Natural killer cell (primary cell): ENCODE results near the gene TAS2R13. TPM values are rescaled to one million over a fixed set of nuclear protein-coding genes. Genes with fewer than 3 reads are reported as not detected.

Experiments
- ATAC-seq, 3 donors: fragments of 150-1000 bp in 2 of 3; fragments of 200-7000 bp in 1 of 3; cut with Tn5 transposase; 1 replicate in 1 of 3; 2 replicates in 2 of 3; pipeline ENCODE4 v1.10.0; 2021; ENCODE audit warnings: mild to moderate bottlenecking in 2 of 3, moderate library complexity in 2 of 3
- DNase-seq, 2 donors: peaks; one replicate each; pipeline versions ENCODE4 v3.0.0 to v3.0.0-alpha.2; 2013 to 2021; ENCODE audit warnings: mixed read lengths in 1 of 2
- H3K27ac ChIP-seq: one replicate; pipeline ENCODE4 v1.5.1; 2013; ENCODE audit warnings: mild to moderate bottlenecking, low read length
- H3K27me3 ChIP-seq: one replicate; pipeline ENCODE4 v1.6.1; 2013; ENCODE audit warnings: low read length; ENCODE audit not compliant: control insufficient read depth, insufficient read depth
- H3K36me3 ChIP-seq: one replicate; pipeline ENCODE4 v1.6.1; 2013; ENCODE audit warnings: low read length; ENCODE audit not compliant: control insufficient read depth, insufficient read depth
- H3K4me1 ChIP-seq: one replicate; pipeline ENCODE4 v1.6.1; 2013; ENCODE audit warnings: low read length; ENCODE audit not compliant: control insufficient read depth, insufficient read depth
- H3K4me3 ChIP-seq: one replicate; pipeline ENCODE4 v1.5.1; 2013; ENCODE audit warnings: low read length
- H3K9me3 ChIP-seq: one replicate; pipeline ENCODE4 v1.6.1; 2013; ENCODE audit warnings: low read length; ENCODE audit not compliant: control insufficient read depth, insufficient read depth
- H3K27ac Mint-ChIP-seq, 2 donors: one replicate each; pipeline ENCODE4 v1.8.0; 2022; ENCODE audit warnings: mild to moderate bottlenecking in 2 of 2, mixed read lengths in 2 of 2, moderate library complexity in 1 of 2
- H3K27me3 Mint-ChIP-seq, 2 donors: one replicate each; pipeline ENCODE4 v1.8.0; 2022; ENCODE audit warnings: low read depth in 2 of 2, mixed read lengths in 2 of 2
- H3K36me3 Mint-ChIP-seq: one replicate; pipeline ENCODE4 v1.8.0; 2022; ENCODE audit warnings: mixed read lengths
- H3K4me1 Mint-ChIP-seq, 2 donors: one replicate each; pipeline ENCODE4 v1.8.0; 2022; ENCODE audit warnings: mixed read lengths in 2 of 2
- H3K4me3 Mint-ChIP-seq: one replicate; pipeline ENCODE4 v1.8.0; 2022; ENCODE audit warnings: mild to moderate bottlenecking, moderate library complexity, mixed read lengths
- H3K9me3 Mint-ChIP-seq, 2 donors: one replicate each; pipeline ENCODE4 v1.8.0; 2022; ENCODE audit warnings: mixed read lengths in 2 of 2
- WGBS: methylation state at CpG from one replicate; pipeline ENCODE4 v1.1.7; 2013; ENCODE audit warnings: missing lambda C conversion rate; ENCODE audit not compliant: insufficient coverage; 5-methylcytosine and 5-hydroxymethylcytosine counted together
- intact Hi-C: fragments of 100-400 bp; cut with micrococcal nuclease; formaldehyde crosslinking; loops from one replicate; pipeline ENCODE4 v1.14.2; 2022
- total RNA-seq, 4 donors: library from RNA; stranded (reverse); fragments of 120-200 nt in 1 of 4; gene quantifications; one replicate each; pipeline versions ENCODE4 v1.2.3 to v1.2.4, GENCODE V29; 2013 to 2022
- TF ChIP-seq, protein P1 (sequence below): fragments of 200-600 bp; IDR thresholded peaks from one replicate; pipeline ENCODE4 v1.8.0; 2022; ENCODE audit warnings: antibody characterized with exemption

Gene TAS2R13
- total RNA-seq, 3 donors from 2014 or later (not counting 1 experiment from before 2014, with no cell fraction given), result 1.6 to 2.5 (median 2.0) TPM

DNA sequence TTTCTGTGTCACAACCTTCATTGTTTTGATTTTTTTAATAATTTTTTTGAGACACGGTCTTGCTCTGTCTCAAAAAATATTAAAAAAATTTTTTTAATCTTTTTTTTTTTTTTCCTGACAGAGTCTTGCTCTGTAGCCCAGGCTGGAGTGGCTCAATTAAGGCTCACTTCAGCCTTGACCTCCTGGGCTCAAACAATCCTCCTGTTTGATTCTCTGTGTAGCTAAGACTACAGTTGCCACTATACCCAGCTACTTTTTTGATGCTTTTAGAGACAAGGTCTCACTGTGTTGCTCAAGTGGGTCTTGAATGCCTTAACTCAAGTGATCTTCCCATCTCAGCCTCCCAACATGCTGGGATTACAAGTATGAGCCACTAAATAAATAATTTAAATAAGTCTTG, 10.4 kb upstream of the TAS2R13 start:
- WGBS, result 100% methylated on average over 1 of the region's 1 CpG
- intact Hi-C loops, result no loop called here
- no peaks in the 10 kb centered on the region for H3K9me3 Mint-ChIP-seq

GRCh38 chr12:10910380-10910779, 1.0 kb upstream of the TAS2R13 start:
- intact Hi-C loops, result no loop called here

More for the DNA sequence above, 10.4 kb upstream of the TAS2R13 start:
- Mint-ChIP-seq H3K4me3 (no peak overlapping the region), H3K36me3 (no peaks in the 10 kb centered on the region), H3K27me3 (no peaks in the 10 kb centered on the region), H3K27ac (no peak overlapping the region), H3K4me1 (no peaks in the 10 kb centered on the region)
- Histone ChIP-seq H3K27ac (no peak overlapping the region), H3K4me1 (no peaks in the 10 kb centered on the region), H3K36me3 (no peaks in the 10 kb centered on the region), H3K27me3 (no peaks in the 10 kb centered on the region), H3K9me3 (no peaks in the 10 kb centered on the region), H3K4me3 (no peak overlapping the region)
- DNase-seq (no peak), ATAC-seq (no peak)
- TF ChIP-seq, protein P1, sequence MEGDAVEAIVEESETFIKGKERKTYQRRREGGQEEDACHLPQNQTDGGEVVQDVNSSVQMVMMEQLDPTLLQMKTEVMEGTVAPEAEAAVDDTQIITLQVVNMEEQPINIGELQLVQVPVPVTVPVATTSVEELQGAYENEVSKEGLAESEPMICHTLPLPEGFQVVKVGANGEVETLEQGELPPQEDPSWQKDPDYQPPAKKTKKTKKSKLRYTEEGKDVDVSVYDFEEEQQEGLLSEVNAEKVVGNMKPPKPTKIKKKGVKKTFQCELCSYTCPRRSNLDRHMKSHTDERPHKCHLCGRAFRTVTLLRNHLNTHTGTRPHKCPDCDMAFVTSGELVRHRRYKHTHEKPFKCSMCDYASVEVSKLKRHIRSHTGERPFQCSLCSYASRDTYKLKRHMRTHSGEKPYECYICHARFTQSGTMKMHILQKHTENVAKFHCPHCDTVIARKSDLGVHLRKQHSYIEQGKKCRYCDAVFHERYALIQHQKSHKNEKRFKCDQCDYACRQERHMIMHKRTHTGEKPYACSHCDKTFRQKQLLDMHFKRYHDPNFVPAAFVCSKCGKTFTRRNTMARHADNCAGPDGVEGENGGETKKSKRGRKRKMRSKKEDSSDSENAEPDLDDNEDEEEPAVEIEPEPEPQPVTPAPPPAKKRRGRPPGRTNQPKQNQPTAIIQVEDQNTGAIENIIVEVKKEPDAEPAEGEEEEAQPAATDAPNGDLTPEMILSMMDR, result no peak

GRCh38 chr12:10904686-10905085, 4.7 kb downstream of the TAS2R13 start:
- Mint-ChIP-seq H3K4me1 (no peaks in the 10 kb centered on the region), H3K4me3 (no peak overlapping the region), H3K27me3 (no peaks in the 10 kb centered on the region), H3K36me3 (peaks cover 21% of the 10 kb centered on the region), H3K27ac (no peak overlapping the region), H3K9me3 (peaks cover 3 to 17% of the 10 kb centered on the region in 2 donors)
- intact Hi-C loops, result no loop called here
- 83% methylated on average over 4 of the region's 4 CpGs for WGBS
- Histone ChIP-seq H3K9me3 (no peaks in the 10 kb centered on the region), H3K27ac (no peak overlapping the region), H3K36me3 (no peaks in the 10 kb centered on the region), H3K4me1 (no peaks in the 10 kb centered on the region), H3K27me3 (no peaks in the 10 kb centered on the region), H3K4me3 (no peak overlapping the region)
- ATAC-seq (no peak), DNase-seq (no peak)
- TF ChIP-seq, protein P1, result no peak

More at GRCh38 chr12:10910380-10910779, 1.0 kb upstream of the TAS2R13 start:
- no peaks in the 10 kb centered on the region for H3K4me1 Mint-ChIP-seq
- Histone ChIP-seq H3K27ac (no peak overlapping the region), H3K36me3 (no peaks in the 10 kb centered on the region), H3K27me3 (no peaks in the 10 kb centered on the region), H3K4me3 (no peak overlapping the region), H3K9me3 (no peaks in the 10 kb centered on the region), H3K4me1 (no peaks in the 10 kb centered on the region)
- TF ChIP-seq, protein P1, result no peak
- H3K4me3 Mint-ChIP-seq, result no peak overlapping the region
- DNase-seq (no peak), ATAC-seq (no peak)
- H3K36me3 Mint-ChIP-seq, result no peaks in the 10 kb centered on the region
- no peak overlapping the region for H3K27ac Mint-ChIP-seq
- WGBS, result 67% methylated on average over 3 of the region's 8 CpGs
- H3K9me3 Mint-ChIP-seq, result no peaks in the 10 kb centered on the region
- H3K27me3 Mint-ChIP-seq, result no peaks in the 10 kb centered on the region

DNA sequence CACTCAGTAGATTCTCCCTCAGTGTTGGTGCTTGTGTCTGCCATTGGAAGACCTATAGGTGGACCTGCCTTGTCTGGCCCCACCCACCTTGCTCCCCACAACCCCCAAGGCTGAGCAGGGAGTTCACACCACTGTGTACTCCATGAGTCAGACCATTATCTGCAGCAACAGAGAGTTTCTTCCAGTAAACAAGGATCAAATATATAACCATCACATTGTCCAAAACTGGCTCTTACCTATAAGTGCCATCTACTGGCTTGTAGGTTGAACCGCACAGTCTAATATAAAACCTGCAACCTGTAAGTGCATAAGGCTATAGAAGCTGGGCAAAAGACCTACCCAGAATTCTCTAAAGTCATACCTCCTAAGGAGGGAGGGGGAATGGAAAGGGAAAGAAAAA, 7.9 kb downstream of the TAS2R13 start:
- ATAC-seq, result no peak
- Mint-ChIP-seq H3K27ac (no peak overlapping the region), H3K36me3 (peaks cover 21% of the 10 kb centered on the region), H3K4me3 (no peak overlapping the region), H3K9me3 (peaks cover 3 to 17% of the 10 kb centered on the region in 2 donors), H3K4me1 (peaks cover 0 to 14% of the 10 kb centered on the region in 2 donors), H3K27me3 (no peaks in the 10 kb centered on the region)
- Histone ChIP-seq H3K9me3 (no peaks in the 10 kb centered on the region), H3K27ac (no peak overlapping the region), H3K4me1 (no peaks in the 10 kb centered on the region), H3K36me3 (no peaks in the 10 kb centered on the region), H3K27me3 (no peaks in the 10 kb centered on the region), H3K4me3 (no peak overlapping the region)
- TF ChIP-seq, protein P1, result no peak
- DNase-seq, result no peak
- 100% methylated on average over 1 of the region's 1 CpG for WGBS
- intact Hi-C loops, result no loop called here
